SJSA1 (cell line): ENCODE measurements around the gene OLFML3. TPM values are rescaled to one million over a fixed set of nuclear protein-coding genes. Genes with fewer than 3 reads are reported as not detected.
A peak's percentile ranks its signal among the peaks of the same experiment; 100 is the strongest.
"Not testable (repeated sequence)": the region's sequence is repeated elsewhere in the genome, so short reads cannot be mapped to it uniquely, and the experiment has no call there.

Experiments
- DNase-seq, 2 experiments: peaks; one replicate each; pipeline ENCODE4 v3.0.0-alpha.2; 2015 to 2020; ENCODE audit warnings: low spot score in 2 of 2, low read depth in 1 of 2
- H3K27ac ChIP-seq: fragments of 250-450 bp; sonication (Bioruptor Pico); 2 replicates; pipeline ENCODE4 v1.5.1; 2020; ENCODE audit warnings: mild to moderate bottlenecking, moderate library complexity
- H3K27me3 ChIP-seq: fragments of 250-450 bp; sonication (Bioruptor Pico); replicated peaks from 2 replicates; pipeline ENCODE4 v1.5.1; 2020; ENCODE audit warnings: mild to moderate bottlenecking, moderate library complexity
- H3K36me3 ChIP-seq: fragments of 250-450 bp; sonication (Bioruptor Pico); 2 replicates; pipeline ENCODE4 v1.5.1; 2020; ENCODE audit warnings: mild to moderate bottlenecking
- H3K4me1 ChIP-seq: fragments of 250-450 bp; sonication (Bioruptor Pico); replicated peaks from 2 replicates; pipeline ENCODE4 v1.6.1; 2021; ENCODE audit warnings: mild to moderate bottlenecking
- H3K4me3 ChIP-seq: fragments of 250-450 bp; sonication (Bioruptor Pico); 2 replicates; pipeline ENCODE4 v1.5.1; 2020; ENCODE audit warnings: mild to moderate bottlenecking
- H3K9me3 ChIP-seq: fragments of 250-450 bp; sonication (Bioruptor Pico); replicated peaks from 2 replicates; pipeline ENCODE4 v1.5.1; 2020; ENCODE audit warnings: mild to moderate bottlenecking
- total RNA-seq: library from RNA; depleted of rRNA; stranded (reverse); fragments of >200 nt; shearing (Covaris generic); gene quantifications from 2 replicates; pipeline ENCODE4 v1.2.3, GENCODE V29; 2014

The OLFML3 gene
- total RNA-seq, 1 experiment from 2014 or later, result 58.2 TPM

DNA sequence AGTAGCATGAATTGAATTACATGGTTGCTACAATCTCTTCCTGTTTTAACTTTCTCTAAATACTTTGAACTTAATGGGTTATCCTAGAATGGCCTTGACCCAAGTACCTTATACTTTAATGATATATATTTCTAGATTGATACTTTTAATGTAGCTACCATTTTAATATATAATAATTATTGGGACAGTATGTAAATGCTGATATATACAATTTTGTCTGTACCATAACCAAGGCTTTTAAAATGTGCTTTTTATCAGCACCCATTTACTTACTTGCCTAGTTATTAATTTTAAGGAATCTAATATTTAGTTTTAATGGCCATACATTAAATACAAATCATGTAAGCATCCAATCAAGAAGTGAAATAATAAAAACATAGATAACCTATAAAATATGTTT is 36.7 kb upstream of the OLFML3 start:
- no peak overlapping the region for H3K27ac ChIP-seq
- peaks cover 50% of the 10 kb centered on the region for H3K36me3 ChIP-seq

DNA sequence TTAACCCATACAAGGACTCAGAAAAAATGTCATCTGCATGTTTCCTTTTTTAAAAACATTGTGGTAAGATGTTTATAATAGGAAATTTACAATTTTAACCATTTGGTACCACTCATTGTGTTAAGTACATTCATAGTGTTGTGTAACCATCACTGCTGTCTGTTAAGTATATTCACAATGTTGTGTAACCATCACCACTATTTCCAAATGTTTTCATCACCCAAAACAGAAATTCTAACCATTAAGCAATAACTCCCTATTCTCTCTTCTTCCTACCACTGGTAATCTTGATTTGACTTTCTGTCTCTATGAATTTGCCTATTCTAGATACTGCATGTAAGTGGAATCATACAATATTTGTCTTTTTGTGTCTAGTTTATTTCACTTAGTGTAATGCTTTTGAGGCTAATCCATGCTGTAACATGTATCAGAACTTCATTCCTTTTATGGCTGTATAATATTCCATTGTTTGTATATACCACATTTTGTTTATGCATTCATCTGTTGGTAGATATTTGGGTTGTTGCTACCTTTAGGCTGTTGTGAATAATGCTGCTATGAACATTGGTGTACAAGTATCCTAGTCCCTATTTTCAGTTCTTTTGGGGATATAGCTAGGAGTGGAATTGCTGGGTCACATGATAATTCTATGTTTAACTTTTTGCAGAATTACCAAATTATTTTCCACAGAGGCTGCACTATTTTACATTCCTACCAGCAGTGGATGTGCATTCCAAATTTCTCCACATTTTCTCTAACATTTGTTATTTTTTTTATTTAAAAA is 36.1 kb upstream of the OLFML3 start:
- Histone ChIP-seq H3K4me1 (peaks cover 32% of the 10 kb centered on the region), H3K27ac (no peak overlapping the region), H3K36me3 (peaks cover 53% of the 10 kb centered on the region), H3K9me3 (no peaks in the 10 kb centered on the region), H3K27me3 (no peaks in the 10 kb centered on the region), H3K4me3 (no peak overlapping the region)
- DNase-seq, result no peak

More for the DNA sequence above, 36.7 kb upstream of the OLFML3 start:
- H3K4me1 ChIP-seq, result peaks cover 32% of the 10 kb centered on the region
- no peak overlapping the region for H3K4me3 ChIP-seq
- no peaks in the 10 kb centered on the region for H3K27me3 ChIP-seq
- H3K9me3 ChIP-seq, result no peaks in the 10 kb centered on the region
- DNase-seq, result no peak

DNA sequence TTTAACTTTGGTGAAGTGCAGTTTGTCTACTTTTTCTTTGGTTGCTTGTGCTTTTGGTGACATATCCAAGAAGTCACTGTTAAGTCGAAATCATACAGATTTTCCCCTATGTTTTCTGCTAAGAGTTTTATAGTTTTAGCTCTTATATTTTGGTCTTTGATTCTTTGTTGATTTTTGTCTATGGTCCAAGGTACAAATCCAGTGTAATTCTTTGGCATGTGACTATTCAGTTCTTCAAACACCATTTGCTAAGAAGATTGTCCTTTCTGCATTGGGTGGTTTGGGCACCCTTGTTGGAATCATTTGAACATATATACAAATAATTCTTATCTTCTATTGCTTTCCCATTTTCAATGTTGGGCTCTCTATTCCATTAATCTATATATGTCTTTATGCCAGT is 33.9 kb upstream of the OLFML3 start:
- no peak for DNase-seq
- peaks cover 24% of the 10 kb centered on the region for H3K4me1 ChIP-seq
- no peaks in the 10 kb centered on the region for H3K27me3 ChIP-seq
- no peak overlapping the region for H3K4me3 ChIP-seq
- no peaks in the 10 kb centered on the region for H3K9me3 ChIP-seq
- H3K27ac ChIP-seq, result no peak overlapping the region
- H3K36me3 ChIP-seq, result peaks cover 58% of the 10 kb centered on the region

DNA sequence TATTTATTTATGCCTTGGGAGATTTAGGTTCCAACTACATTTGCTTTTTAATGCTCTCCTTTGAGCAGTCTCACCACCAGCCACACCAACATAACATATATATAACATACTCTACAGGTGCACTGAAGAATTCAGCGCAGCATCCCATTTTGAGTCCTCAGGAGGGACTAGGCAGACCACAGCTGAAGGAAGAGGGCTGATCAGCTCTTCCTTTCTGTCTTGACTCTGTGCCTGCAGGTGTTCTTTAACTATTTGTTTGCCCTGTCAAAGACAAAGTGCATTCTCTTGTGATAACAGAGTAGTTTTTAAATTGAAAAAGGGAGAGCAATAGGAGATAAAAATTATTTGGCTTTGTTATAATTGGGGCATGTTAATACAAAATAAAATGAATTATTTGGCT is 33.2 kb upstream of the OLFML3 start:
- peaks cover 50% of the 10 kb centered on the region for H3K36me3 ChIP-seq
- H3K9me3 ChIP-seq, result no peaks in the 10 kb centered on the region
- no peak overlapping the region for H3K4me3 ChIP-seq
- no peak overlapping the region for H3K27ac ChIP-seq
- H3K4me1 ChIP-seq, result peaks cover 24% of the 10 kb centered on the region
- H3K27me3 ChIP-seq, result no peaks in the 10 kb centered on the region
- DNase-seq, result no peak

DNA sequence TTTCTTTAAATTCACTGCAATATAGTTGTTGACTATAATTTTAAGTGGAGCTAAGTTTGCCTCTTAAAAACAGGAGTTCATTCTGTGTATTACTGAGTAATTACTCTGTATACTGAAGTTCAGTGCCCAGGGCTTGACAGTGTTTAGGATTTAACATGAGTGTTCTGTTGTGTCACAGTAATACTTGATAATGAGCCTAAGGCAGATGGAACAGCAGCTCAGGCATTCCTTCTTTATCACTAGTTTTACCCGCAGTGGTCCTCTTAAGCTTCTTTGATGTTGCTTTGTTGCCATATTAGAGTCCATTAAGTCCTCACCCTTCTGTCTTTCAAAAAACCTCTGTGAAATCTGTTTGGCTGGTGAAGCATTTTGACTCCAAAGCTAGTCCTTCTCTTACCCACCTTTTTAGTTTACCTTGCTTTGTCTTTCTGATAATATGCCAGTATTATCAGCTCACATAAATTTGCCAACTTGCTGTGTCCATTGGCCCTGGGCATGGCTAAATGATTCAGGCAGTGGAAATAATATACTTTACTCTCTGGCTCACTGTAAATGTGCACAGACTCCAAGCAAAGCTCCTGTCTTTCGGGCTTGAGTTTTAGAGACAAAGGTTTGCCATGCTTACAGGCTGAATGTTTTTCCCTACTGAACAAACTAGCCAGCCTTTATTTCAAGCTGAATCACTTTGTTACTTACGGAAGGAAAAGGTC is 32.4 kb upstream of the OLFML3 start:
- H3K4me3 ChIP-seq, result no peak overlapping the region
- peaks cover 43% of the 10 kb centered on the region for H3K36me3 ChIP-seq
- H3K27me3 ChIP-seq, result no peaks in the 10 kb centered on the region
- no peaks in the 10 kb centered on the region for H3K9me3 ChIP-seq
- no peak overlapping the region for H3K27ac ChIP-seq
- no peak for DNase-seq
- H3K4me1 ChIP-seq, result peaks cover 24% of the 10 kb centered on the region

DNA sequence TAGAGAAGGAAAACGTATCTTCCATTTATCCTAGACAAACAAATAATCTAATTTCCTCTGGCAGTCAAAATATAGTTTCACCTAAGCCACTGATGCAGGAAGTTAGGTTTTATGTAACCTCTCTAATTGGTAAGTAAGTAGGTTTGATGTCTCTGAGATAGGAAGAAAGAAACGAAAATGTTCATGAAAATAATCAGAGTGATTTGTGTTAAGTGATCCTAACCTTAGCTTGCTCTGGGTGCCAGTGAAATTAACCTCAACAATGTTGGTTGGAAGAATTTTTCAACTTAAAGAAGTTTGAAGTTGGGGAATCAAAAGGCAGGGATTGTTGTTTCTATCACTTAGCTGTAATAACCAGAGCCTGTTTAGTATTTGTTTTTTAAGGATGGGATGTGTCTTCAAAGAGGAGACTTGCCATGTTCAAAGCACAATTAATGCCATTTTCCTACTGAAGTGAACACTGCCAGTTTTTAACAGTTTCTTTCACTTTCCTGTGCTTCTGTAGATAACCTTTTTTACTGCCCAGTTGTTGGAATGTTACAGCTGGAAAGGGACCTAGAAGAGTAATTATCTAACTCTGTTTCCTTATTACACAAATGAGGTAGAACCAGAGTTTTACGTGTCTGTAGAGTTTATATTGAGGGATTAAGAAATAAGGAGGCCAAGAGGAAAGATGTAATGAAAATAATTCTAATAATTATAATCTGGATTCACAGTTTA is 31.7 kb upstream of the OLFML3 start:
- Histone ChIP-seq H3K4me3 (no peak overlapping the region), H3K4me1 (peaks cover 24% of the 10 kb centered on the region), H3K9me3 (no peaks in the 10 kb centered on the region), H3K27me3 (no peaks in the 10 kb centered on the region), H3K36me3 (peaks cover 35% of the 10 kb centered on the region), H3K27ac (no peak overlapping the region)
- DNase-seq, result no peak

DNA sequence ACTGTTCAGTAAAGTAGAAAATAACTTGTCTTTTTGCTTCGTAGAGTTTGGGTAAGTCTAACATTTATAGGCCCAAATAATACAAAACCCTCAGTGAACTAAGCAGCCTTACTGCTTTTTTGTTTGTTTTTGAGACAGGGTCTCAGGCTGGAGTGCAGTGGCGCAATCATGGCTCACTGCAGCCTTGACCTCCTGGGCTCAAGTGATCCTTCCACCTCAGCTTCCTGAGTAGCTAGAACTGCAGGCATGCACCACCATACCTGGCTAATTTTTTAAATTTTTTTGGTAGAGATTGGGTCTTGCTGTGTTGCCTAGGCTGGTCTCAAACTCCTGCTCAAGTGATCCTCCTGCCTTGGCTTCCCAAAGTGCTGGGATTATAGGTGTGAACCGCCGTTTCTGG is 31.1 kb upstream of the OLFML3 start:
- not testable (repeated sequence) for DNase-seq, H3K27me3 ChIP-seq, H3K27ac ChIP-seq, H3K4me3 ChIP-seq, H3K9me3 ChIP-seq
- Histone ChIP-seq H3K36me3 (peaks cover 29% of the 10 kb centered on the region), H3K4me1 (peaks cover 24% of the 10 kb centered on the region)

DNA sequence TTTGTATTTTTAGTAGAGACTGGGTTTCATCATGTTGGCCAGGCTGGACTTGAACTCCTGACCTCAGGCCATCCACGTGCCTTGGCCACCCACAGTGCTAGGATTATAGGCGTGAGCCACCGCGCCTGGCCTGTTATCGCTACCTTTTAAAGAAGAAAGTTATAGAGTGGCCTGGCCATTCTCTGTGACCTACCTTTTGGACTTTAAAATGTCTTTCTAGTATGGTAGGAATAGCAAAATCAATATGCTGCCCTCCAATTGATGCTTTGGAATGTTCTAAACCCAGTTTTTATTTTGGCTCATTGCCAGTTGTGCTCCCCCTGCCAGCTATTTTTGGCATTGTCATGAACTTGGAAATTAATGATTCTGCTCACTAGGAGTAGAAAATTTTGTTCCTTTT is 30.3 kb upstream of the OLFML3 start:
- Histone ChIP-seq H3K27ac (no peak overlapping the region), H3K36me3 (peaks cover 25% of the 10 kb centered on the region), H3K4me3 (no peak overlapping the region), H3K9me3 (no peaks in the 10 kb centered on the region), H3K27me3 (no peaks in the 10 kb centered on the region), H3K4me1 (peaks cover 24% of the 10 kb centered on the region)
- DNase-seq, result peak in 1 of 2 experiments; percentile 26

DNA sequence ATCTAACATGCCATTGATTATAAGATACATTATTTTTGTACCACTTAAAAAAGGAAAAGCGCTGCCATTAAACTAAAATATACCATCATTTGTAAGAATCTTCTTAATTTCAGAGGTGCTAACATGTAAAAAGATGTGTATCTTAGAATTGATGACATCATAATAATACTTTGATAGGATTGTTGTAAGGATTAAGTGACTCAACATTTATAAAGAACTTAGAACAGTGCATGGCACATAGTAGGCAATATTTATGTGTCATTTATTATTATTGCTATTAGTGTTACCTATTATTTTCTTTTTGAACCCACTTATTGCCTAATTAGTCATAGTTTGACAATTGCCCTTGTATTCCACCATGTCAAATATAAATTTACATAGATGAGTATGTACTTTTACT is 28.4 kb upstream of the OLFML3 start:
- H3K27me3 ChIP-seq, result no peaks in the 10 kb centered on the region

DNA sequence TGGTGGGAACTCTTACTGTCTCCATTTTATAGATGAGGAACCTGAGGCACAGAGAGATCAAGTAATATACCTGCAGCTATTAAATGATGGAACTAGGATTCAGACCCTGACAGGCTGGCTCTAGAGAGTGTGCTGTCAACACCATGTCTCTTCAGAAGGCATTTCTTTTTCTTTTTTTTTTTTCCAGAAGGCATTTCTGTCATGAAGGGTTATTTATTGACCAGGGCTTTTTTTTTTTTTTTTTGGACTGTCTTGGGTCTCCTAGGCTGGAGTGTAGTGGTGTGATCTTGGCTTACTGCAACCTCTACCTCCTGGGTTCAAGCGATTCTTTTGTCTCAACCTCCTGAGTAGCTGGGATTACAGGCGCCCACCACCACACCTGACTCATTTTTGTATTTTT is 27.6 kb upstream of the OLFML3 start:
- H3K36me3 ChIP-seq, result peaks cover 32% of the 10 kb centered on the region
- H3K4me3 ChIP-seq, result no peak overlapping the region
- H3K4me1 ChIP-seq, result peaks cover 22% of the 10 kb centered on the region
- H3K27me3 ChIP-seq, result no peaks in the 10 kb centered on the region
- H3K27ac ChIP-seq, result no peak overlapping the region
- no peaks in the 10 kb centered on the region for H3K9me3 ChIP-seq
- no peak for DNase-seq

More for the DNA sequence above, 28.4 kb upstream of the OLFML3 start:
- peaks cover 24% of the 10 kb centered on the region for H3K4me1 ChIP-seq
- H3K4me3 ChIP-seq, result no peak overlapping the region
- H3K9me3 ChIP-seq, result no peaks in the 10 kb centered on the region
- H3K36me3 ChIP-seq, result peaks cover 26% of the 10 kb centered on the region
- DNase-seq, result no peak
- no peak overlapping the region for H3K27ac ChIP-seq

DNA sequence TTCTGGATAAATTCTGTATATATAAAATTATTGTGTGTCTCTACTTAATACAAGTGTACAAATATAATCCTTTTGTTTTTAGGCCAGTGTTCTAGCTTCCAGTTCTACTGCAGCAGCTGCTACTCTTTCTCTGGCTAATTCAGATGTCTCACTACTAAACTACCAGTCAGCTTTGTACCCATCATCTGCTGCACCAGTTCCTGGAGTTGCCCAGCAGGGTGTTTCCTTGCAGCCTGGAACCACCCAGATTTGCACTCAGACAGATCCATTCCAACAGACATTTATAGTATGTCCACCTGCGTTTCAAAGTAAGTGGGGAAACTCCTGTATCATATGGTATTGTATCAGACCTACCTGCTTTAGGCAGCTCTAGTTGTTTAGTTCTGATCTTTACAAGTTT is 21.3 kb upstream of the OLFML3 start:
- Histone ChIP-seq H3K27me3 (no peaks in the 10 kb centered on the region), H3K4me3 (no peak overlapping the region), H3K27ac (no peak overlapping the region), H3K9me3 (no peaks in the 10 kb centered on the region), H3K36me3 (peaks cover 71% of the 10 kb centered on the region), H3K4me1 (no peaks in the 10 kb centered on the region)
- no peak for DNase-seq

DNA sequence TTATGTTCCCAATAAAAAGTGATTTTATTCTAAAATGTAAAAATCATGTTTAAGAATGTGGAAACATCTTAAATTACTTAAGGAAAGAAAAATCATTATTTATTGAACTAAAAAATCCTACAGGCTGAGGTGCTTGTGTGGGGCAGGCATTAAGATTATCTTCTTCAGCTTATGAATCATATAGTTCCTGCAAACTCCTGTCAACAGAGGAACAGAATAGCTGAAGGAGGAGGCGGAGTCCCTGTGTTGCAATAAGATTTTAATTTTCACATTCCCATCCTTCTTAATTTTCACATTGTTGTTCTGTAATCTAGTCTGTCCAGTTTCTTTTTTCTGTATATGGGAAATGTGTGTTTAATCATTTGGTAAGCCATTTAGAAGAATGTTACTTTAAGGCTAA is 20.6 kb upstream of the OLFML3 start:
- Histone ChIP-seq H3K4me1 (no peaks in the 10 kb centered on the region), H3K36me3 (peaks cover 78% of the 10 kb centered on the region), H3K27me3 (no peaks in the 10 kb centered on the region), H3K27ac (no peak overlapping the region), H3K9me3 (no peaks in the 10 kb centered on the region), H3K4me3 (no peak overlapping the region)
- no peak for DNase-seq

DNA sequence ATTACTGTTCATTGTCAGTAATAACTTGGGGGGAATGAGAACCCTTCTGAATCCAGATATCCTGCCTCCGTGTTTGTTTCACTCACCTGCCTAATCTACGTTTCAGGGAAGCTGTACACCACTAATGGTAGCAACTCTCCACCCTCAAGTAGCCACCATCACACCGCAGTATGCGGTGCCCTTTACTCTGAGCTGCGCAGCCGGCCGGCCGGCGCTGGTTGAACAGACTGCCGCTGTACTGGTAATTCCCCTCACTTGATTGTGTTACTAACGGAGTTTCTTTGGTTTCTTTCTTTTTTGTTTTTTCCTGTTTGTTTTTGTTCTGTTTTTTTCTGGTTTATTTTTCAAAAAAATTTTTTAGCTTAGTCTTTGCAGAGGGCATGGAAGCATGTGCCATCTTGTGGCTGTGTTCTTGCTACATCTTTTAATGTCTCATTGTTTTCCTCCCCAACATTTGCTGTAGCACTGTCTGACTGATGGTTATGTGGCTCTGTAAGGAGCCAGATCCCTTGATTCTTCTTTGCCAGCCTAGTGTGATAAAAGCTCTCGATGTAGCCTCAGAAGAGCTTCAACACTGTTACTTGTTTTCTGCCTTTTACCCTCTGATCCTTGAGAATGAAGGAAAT is 15.9 kb upstream of the OLFML3 start:
- H3K9me3 ChIP-seq, result no peaks in the 10 kb centered on the region
- no peaks in the 10 kb centered on the region for H3K4me1 ChIP-seq
- no peak for DNase-seq
- H3K27ac ChIP-seq, result no peak overlapping the region
- peaks cover 89% of the 10 kb centered on the region for H3K36me3 ChIP-seq
- H3K27me3 ChIP-seq, result no peaks in the 10 kb centered on the region
- H3K4me3 ChIP-seq, result no peak overlapping the region
